Activated CD4-positive, alpha-beta T cell treated with anti-CD3 and anti-CD28 coated beads, Interleukin-2, amount 50 U/mL, for 4 hours (primary cell): ENCODE results near the gene NR5A2.
A peak's percentile ranks its signal among the peaks of the same experiment; 100 is the strongest.

ENCODE experiments used
- DNase-seq, 2 experiments: peaks; one replicate each; pipeline ENCODE4 v3.0.0-alpha.2; 2020

Gene NR5A2

GRCh38 chr1:200213921-200214320, 186.4 kb downstream of the NR5A2 start:
- no peak for DNase-seq

DNA sequence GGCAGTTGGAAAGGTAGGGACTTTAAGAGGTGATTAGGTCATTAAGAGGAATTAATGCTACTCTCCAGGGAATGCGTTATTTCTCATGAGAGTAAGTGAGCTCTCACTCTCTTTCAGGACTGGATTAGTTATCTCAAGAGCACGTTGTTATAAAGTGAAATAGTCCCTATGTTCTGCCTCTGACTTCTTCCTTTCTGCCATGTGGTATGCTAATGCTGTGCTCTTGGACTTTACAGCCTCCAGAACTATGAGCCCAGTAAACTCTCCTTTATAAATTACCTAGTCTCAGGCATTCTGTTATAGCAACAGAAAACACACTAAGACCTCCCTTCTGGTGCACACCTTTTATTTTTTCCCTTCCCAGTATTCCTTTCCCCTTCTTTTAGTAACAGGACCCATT, 187.8 kb downstream of the NR5A2 start:
- no peak for DNase-seq

- no peak for DNase-seq
Measured at GRCh38 chr1:200217703-200218102, 190.2 kb downstream of the NR5A2 start.

GRCh38 chr1:200221614-200222282, 194.2 kb downstream of the NR5A2 start:
- no peak for DNase-seq

GRCh38 chr1:200223207-200223606, 195.7 kb downstream of the NR5A2 start:
- DNase-seq, result no peak

GRCh38 chr1:200223613-200224012, 196.1 kb downstream of the NR5A2 start:
- no peak for DNase-seq

DNA sequence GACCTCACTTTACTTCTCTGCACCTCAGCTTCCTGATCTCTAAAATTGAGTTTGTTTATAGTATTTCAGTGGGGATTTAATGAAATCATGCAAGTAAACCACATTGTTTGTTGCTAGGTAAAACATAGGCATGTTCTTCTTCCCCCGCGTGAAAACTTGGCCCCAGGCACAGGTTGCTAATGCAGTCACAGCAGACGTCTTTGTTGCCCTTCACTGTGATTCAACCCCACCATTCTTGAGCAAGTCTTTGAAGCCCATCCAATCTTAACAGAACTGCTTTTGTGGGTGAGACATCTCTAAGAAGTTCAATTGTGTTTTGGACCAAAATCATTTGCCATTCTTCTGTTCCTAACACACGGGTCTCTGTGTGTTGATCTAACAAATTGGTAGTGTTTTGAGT, 196.8 kb downstream of the NR5A2 start:
- no peak for DNase-seq

GRCh38 chr1:200226268-200226968, 198.9 kb downstream of the NR5A2 start:
- peak; percentile 8 to 15 for DNase-seq

DNA sequence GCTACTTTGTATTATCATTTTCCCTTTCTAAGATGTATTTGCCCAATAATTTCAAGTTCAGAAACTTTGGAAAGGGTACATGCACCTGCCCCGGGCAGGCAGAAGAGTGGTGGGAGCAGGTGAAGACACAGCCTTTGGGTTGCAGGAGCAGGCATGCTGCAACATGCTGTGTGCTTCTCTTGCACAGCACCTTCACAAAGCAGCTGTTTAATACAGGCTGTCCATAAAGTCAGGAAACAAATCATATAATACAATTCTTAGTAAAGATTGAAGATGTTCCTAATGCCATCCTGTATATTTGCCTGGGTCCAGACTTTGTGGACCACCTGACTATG, 199.4 kb downstream of the NR5A2 start:
- no peak for DNase-seq
